ENCODE results near the gene LSAMP.

LSAMP gene

GRCh38 chr3:116046350-116046749 is 398.9 kb downstream of the LSAMP start:
- FAIRE-seq: no peak

GRCh38 chr3:116045314-116045713 is 400.0 kb downstream of the LSAMP start:
- no peak for FAIRE-seq

- no peak for FAIRE-seq
Measured at GRCh38 chr3:116040152-116040551, 405.1 kb downstream of the LSAMP start.

GRCh38 chr3:116039651-116039985 is 405.7 kb downstream of the LSAMP start:
- FAIRE-seq: no peak

- no peak for FAIRE-seq
Measured at GRCh38 chr3:116038968-116039650, 406.2 kb downstream of the LSAMP start.

GRCh38 chr3:116037954-116038911 is 407.1 kb downstream of the LSAMP start:
- FAIRE-seq: no peak

GRCh38 chr3:116035429-116035828 is 409.9 kb downstream of the LSAMP start:
- no peak for FAIRE-seq

GRCh38 chr3:116034794-116035193 is 410.5 kb downstream of the LSAMP start:
- FAIRE-seq: no peak

- no peak for FAIRE-seq
Measured at GRCh38 chr3:116034086-116034485, 411.2 kb downstream of the LSAMP start.

- FAIRE-seq: no peak
Measured at GRCh38 chr3:116033516-116033915, 411.8 kb downstream of the LSAMP start.

GRCh38 chr3:116032176-116032575 is 413.1 kb downstream of the LSAMP start:
- FAIRE-seq: no peak

- no peak for FAIRE-seq
Measured at GRCh38 chr3:116030131-116030850, 415.0 kb downstream of the LSAMP start.

GRCh38 chr3:116029266-116029665 is 416.0 kb downstream of the LSAMP start:
- FAIRE-seq: no peak

- FAIRE-seq: no peak
Measured at GRCh38 chr3:116028157-116028556, 417.1 kb downstream of the LSAMP start.

- no peak for FAIRE-seq
Measured at GRCh38 chr3:116020989-116021388, 424.3 kb downstream of the LSAMP start.

- no peak for FAIRE-seq
Measured at GRCh38 chr3:116020495-116020894, 424.8 kb downstream of the LSAMP start.

- FAIRE-seq: no peak
Measured at GRCh38 chr3:116019254-116019763, 426.0 kb downstream of the LSAMP start.

- FAIRE-seq: no peak
Measured at GRCh38 chr3:116018646-116019045, 426.6 kb downstream of the LSAMP start.

- no peak for FAIRE-seq
Measured at GRCh38 chr3:116015931-116016330, 429.4 kb downstream of the LSAMP start.

GRCh38 chr3:116007000-116007399 is 438.3 kb downstream of the LSAMP start:
- no peak for FAIRE-seq

- no peak for FAIRE-seq
Measured at GRCh38 chr3:116005404-116005803, 439.9 kb downstream of the LSAMP start.

- FAIRE-seq: no peak
Measured at GRCh38 chr3:116002235-116002634, 443.1 kb downstream of the LSAMP start.

GRCh38 chr3:116001151-116001621 is 444.1 kb downstream of the LSAMP start:
- no peak for FAIRE-seq
